ENCODE data around the gene METTL17. TPM values are rescaled to one million over a fixed set of nuclear protein-coding genes. Genes with fewer than 3 reads are reported as not detected.
"Not testable (repeated sequence)": the region's sequence is repeated elsewhere in the genome, so short reads cannot be mapped to it uniquely, and the experiment has no call there.

The METTL17 gene
- total RNA-seq, 2 experiments from 2014 or later = 105 to 106 TPM

- ChIA-PET CTCF (interaction anchor here (1.8 to 4.2 kb wide), 2 partner anchors 25 to 54 kb away, joined by 7 to 45 read pairs; no protein-coding TSS in a partner anchor), POLR2A (no interaction called here)
Observed at GRCh38 chr14:21038441-21039422, 49.0 kb downstream of the METTL17 start.

- POLR2A ChIA-PET = no interaction called here
- CTCF ChIA-PET = interaction anchor here (1.0 to 4.2 kb wide), 4 partner anchors 10 to 53 kb away, joined by 3 to 45 read pairs (median 5); no protein-coding TSS in a partner anchor
Observed at GRCh38 chr14:21039585-21040369, 50.0 kb downstream of the METTL17 start.

GRCh38 chr14:21040370-21040925 lies 50.7 kb downstream of the METTL17 start:
- POLR2A ChIA-PET = no interaction called here

GRCh38 chr14:21040941-21041340 lies 51.2 kb downstream of the METTL17 start:
- POLR2A ChIA-PET = not testable (repeated sequence)
- CTCF ChIA-PET = interaction anchor here (4.2 kb wide), 1 partner anchor 28 kb away, joined by 45 read pairs; no protein-coding TSS in a partner anchor

More at GRCh38 chr14:21040370-21040925, 50.7 kb downstream of the METTL17 start:
- CTCF ChIA-PET = interaction anchor here (1.0 to 4.2 kb wide), 4 partner anchors 11 to 52 kb away, joined by 3 to 45 read pairs (median 5); no protein-coding TSS in a partner anchor

GRCh38 chr14:21041676-21042433 lies 52.1 kb downstream of the METTL17 start, which contains the start of gene RNASE7:
RNASE7 (plus strand) TSS chr14:21042362; CDS start chr14:21042993, 631 bp downstream.
- POLR2A ChIA-PET = no interaction called here
- CTCF ChIA-PET = interaction anchor here (0.9 to 4.2 kb wide), 2 partner anchors 28 to 71 kb away, joined by 3 to 45 read pairs; no protein-coding TSS in a partner anchor

- CTCF ChIA-PET = interaction anchor here (0.9 kb wide), 1 partner anchor 72 kb away, joined by 3 read pairs; no protein-coding TSS in a partner anchor
- POLR2A ChIA-PET = no interaction called here
Observed at GRCh38 chr14:21042918-21043317, 53.1 kb downstream of the METTL17 start.

- ChIA-PET POLR2A (no interaction called here), CTCF (interaction anchor here (0.6 to 1.0 kb wide), 3 partner anchors 22 to 148 kb away, joined by 3 to 4 read pairs (median 4); no protein-coding TSS in a partner anchor)
Observed at GRCh38 chr14:21043387-21043973, 53.7 kb downstream of the METTL17 start.

- POLR2A ChIA-PET = no interaction called here
- CTCF ChIA-PET = interaction anchor here (0.6 to 1.0 kb wide), 3 partner anchors 21 to 147 kb away, joined by 3 to 4 read pairs (median 4); no protein-coding TSS in a partner anchor
Observed at GRCh38 chr14:21043974-21044618, 54.3 kb downstream of the METTL17 start.

Other genes starting within 250 kb of the METTL17 start
- not detected for gene EDDM3A, start 244.1 kb upstream of the METTL17 start, total RNA-seq
- gene EDDM3B, start 221.6 kb upstream of the METTL17 start, total RNA-seq = not detected
- under 1 TPM; 0.34 to 0.40 TPM for gene RNASE6, start 208.7 kb upstream of the METTL17 start, total RNA-seq
- not detected for gene RNASE1, start 187.1 kb upstream of the METTL17 start, total RNA-seq
- gene RNASE3, start 98.6 kb upstream of the METTL17 start, total RNA-seq = not detected
- not detected for gene RNASE2, start 34.5 kb upstream of the METTL17 start, total RNA-seq
- under 1 TPM in 1 of 2 experiments, not detected in 1; 0.34 TPM for gene SLC39A2, start 9.3 kb downstream of the METTL17 start, total RNA-seq
- gene NDRG2, start 35.1 kb downstream of the METTL17 start, total RNA-seq = 1 to 10 TPM; 4.0 to 4.5 TPM
- gene TPPP2, start 40.2 kb downstream of the METTL17 start, total RNA-seq = not detected
- gene RNASE13, start 44.8 kb downstream of the METTL17 start, total RNA-seq = not detected
- gene RNASE7, start 52.4 kb downstream of the METTL17 start, total RNA-seq = not detected
- not detected for gene RNASE8, start 67.8 kb downstream of the METTL17 start, total RNA-seq
- gene ARHGEF40, start 80.3 kb downstream of the METTL17 start, total RNA-seq = under 1 TPM; 0.11 to 0.48 TPM
- 1 to 10 TPM; 7.1 to 9.3 TPM for gene ZNF219, start 108.7 kb downstream of the METTL17 start, total RNA-seq
- under 1 TPM in 1 of 2 experiments, not detected in 1; 0.13 TPM for gene TMEM253, start 111.1 kb downstream of the METTL17 start, total RNA-seq
- gene OR5AU1, start 166.1 kb downstream of the METTL17 start, total RNA-seq = not detected

Data from activated CD8-positive, alpha-beta memory T cell treated with anti-CD3 and anti-CD28 coated beads for 36 hours (primary cell).